Fibroblast of skin of scalp (primary cell): Measurements from ENCODE around the gene ZNF446.
"Not testable (repeated sequence)": the region's sequence is repeated elsewhere in the genome, so short reads cannot be mapped to it uniquely, and the experiment has no call there.

Experiments
- DNase-seq: peaks from one replicate; pipeline ENCODE4 v3.0.0-alpha.2; 2013

The ZNF446 gene

DNA sequence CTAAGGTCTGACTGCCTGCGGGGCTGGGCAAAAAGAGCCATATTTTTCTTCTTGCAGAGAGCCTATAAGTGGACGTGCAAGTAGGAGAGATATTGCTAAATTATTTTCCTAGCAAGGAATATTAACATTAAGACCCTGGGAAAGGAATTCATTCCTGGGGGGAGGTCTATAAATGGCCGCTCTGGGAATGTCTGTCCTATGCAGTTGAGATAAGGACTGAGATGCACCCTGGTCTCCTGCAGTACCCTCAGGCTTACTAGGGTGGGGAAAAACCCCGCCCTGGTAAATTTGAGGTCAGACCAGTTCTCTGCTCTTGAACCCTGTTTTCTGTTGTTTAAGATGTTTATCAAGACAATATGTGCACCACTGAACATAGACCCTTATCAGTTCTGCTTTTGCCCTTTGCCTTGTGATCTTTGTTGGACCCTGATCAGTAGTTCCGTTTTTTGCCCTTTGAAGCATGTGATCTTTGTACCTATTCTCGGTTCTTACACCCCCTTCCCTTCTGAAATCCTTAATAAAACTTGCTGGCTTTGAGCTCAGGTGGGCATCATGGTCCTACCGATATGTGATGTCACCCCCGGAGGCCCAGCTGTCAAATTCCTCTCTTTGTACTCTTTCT lies 31.6 kb downstream of the ZNF446 start:
- not testable (repeated sequence) for DNase-seq

DNA sequence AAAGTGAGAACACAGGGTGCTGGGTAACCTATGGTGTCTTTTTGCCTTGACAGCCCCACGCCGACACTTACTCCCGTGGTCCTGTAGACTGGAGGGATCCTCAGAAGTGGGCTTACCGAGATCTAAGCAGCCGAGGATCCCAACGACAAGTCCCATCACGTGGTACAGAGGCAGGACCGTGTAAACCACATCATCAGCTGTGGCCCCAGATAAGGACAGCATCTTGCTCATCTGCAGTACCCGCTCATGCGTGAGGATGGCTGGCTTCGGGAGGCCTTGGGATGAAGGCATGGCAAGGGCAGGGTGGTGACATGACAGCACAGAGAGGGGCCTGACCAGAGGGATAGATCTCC lies 33.6 kb downstream of the ZNF446 start:
- DNase-seq: no peak

DNA sequence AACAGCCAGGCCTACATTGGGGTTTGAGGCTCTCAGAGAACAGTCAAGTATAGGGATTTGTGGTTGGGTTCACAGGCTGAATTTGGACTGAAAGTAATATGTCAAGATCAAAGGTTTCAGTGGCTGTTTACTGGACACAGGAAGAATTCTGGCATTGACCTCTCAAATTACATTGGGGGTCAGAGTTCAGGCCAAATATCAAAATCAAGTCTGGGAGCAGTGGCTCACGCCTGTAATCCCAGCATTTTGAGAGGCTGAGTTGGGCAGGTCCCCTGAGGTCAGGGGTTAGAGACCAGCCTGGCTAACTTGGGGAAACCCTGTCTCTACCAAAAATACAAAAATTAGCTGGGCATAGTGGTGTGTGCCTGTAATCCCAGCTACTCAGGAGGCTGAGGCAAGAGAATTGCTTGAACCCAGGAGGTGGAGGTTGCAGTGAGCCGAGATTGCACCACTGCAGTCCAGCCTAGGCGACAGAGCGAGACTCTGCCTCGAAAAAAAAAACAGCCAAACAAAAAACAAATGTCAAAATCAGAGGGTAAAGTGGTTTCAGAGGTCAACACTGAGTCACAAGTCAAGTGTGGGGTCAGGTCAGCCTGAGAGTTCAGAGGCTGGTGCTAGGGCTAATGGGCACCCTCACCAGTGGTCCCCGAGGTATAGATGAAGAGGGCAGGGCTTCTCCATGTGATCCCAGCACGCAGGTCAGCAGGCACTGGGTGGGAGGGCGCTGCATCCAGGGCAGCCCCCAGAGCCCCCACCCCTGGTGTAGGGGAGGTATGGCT lies 34.1 kb downstream of the ZNF446 start:
- DNase-seq: no peak

DNA sequence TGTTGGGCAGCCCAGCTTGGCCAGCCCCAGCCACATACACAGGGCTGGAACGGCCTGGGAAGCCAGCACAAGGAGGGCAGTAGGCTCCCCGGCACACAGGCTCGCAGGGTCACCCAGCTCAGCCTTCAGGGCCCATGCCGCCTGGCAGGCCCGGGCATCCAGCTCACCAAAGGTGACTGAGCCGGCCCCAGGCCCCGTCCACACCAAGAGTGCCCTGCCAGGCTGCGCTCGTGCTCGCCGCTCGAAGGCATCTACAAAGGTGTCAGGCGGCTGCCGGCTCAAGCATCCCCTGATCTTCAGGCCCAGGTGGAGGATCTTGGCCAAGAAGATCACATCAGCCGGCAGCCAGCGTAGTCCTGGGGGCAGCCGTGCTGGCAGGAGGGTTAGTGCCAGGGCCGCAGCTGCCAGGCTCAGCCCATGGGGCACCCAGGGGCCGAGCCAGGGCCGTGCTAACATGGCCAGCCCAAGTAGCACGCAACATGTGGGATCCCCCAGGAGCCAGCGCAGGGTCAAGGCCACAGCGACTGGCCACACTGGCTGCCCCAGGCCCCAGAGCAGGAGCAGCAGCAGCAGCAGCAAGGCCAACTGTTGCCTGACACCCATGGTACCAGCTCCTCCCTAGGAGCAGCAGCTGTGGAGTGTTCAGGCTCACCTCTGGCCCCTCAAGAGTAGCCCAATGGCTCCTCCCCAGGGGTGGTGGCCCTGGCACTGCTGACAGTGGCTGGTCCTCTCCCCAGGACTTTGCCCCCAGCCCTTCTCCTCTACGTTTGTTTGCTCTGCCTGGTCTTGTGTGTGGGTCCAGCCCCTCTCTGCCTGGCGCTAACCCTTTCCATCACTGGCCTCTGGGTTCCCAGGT lies 35.4 kb downstream of the ZNF446 start, which contains the start of gene SLC27A5:
Gene SLC27A5 (minus strand): TSS at position 640 of the 856 bp plus-strand sequence. CDS start 37 bp downstream, at position 603.
- DNase-seq: no peak

DNA sequence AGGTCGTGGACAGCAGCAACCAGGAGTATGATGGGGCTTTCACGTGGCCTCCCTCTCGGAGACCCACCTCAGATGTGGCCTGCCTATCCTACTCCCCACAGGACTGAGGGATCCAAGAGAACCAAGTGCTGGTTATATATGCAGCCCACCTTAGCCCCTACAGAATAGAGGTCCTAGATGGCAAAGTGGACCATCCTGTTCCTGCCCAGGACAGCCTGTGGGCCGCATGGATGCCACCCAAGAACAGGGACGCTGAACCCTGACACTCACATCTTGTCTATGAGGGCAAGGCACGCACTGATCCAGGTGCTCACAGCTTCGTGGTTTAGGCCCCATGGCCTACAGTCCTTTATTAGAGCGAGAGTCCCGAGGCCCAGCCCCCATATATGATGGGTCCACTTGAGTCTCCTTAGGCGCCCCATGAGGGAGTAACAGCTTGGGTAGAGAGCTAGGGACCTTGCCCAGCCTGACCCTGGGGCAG lies 37.1 kb downstream of the ZNF446 start:
- DNase-seq: no peak

DNA sequence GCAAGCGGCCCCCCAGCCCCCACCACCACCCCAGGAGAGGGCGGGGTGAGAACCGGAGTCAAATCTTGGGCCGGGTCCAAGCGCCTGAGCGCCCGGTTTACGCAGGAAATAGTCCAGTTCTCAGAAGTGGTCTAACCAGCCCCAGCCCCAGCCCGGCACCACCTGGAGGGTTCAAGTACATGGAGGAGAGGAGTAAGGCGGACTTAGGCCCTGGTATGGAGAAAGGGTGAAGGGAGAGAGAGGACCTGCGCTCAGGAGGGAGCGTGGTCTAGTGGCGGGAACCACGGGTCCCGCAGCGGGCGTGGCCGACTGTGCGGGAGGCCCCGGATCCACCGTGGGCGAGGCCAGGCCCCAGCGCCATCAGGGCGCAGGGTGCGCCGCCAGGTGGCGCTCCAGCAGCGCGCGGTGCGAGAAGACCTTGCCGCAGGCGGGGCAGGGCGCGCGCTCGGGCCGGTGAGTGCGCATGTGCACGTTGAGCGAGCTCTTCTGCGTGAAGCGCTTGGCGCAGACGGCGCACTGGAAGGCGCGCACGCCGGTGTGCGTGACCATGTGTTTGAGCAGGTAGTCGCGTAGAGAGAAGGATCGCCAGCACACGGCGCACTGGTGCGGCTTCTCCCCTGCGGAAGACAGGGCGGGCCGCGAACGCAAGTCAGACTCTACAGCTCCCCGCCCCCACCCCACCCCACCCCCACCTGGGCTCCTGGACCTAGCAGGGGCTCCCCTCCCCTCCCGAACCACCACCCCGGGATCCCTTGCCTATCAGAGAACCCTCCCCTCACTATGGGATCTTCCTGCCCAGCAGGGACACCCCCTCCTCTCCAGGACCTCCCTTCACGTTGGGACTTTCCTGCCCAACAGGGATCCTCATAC lies 37.8 kb downstream of the ZNF446 start:
- DNase-seq: peak; percentile 87

DNA sequence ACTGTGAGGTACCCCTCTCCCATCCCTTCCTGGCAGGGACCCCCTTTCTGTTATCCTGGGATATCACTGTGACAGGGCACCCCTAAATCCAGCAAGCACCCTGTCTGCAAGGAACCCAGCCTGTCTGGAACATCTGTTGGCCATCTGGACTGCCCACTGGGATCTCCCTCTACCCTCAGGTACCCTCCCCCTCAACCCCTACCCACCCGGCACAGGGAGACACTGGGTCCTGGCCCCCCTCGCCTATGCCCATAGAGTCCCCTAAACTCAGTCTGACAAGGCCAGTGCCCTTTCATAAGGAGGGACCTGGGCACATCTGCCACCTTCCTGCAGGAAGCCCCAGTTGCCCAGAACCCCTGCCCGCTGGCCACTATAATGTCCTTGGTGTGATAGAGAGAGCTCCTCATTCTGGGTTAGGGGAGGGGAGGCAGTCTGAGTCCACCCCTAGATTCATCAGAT lies 38.4 kb downstream of the ZNF446 start:
- DNase-seq: no peak

DNA sequence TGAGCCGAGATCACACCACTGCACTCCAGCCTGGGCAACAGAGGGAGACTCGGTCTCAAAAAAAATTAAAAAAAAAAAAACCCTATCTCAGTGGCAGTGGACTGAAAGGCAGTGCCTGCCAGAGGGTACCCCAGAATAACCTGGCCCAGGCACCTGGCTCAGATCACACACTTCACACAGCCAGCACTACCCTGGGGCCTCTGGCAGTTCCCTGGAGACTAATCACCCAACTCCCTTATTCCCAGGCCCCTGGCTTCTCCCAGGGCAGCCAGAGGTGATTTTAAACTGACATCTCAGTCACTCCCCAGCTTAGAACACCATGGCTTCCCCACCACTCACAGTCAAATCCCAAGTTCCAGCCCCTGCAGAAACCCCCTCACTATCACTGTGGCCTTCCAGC lies 39.1 kb downstream of the ZNF446 start:
- no peak for DNase-seq

DNA sequence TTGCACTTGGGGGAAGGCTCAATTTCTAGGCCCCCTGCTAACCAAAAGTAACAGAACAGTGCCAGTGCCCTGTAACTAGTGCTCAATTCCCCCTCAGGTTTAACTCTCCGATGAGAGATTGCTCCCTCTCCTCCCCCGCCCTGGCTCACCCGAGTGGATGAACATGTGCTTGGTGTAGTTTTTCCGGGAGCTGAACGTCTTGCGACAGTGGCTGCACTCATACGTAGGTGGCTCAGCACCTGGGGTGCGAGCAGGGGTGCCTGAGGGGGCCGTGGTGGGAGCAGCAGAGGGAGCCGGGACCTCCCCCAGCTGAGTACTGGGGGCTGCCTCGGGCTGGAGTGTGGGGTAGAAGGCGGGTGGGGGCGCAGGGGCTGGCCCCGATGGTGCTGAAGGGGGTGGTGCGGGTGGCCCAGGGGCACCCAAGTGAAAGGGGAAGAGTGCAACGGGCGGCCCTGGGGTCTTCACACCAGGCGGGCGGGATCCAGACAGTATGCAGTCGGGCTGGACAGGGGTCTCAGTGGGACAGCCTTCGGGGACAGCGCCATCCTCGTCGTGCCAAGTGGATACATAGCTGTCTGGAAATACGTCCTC lies 40.2 kb downstream of the ZNF446 start:
- no peak for DNase-seq

DNA sequence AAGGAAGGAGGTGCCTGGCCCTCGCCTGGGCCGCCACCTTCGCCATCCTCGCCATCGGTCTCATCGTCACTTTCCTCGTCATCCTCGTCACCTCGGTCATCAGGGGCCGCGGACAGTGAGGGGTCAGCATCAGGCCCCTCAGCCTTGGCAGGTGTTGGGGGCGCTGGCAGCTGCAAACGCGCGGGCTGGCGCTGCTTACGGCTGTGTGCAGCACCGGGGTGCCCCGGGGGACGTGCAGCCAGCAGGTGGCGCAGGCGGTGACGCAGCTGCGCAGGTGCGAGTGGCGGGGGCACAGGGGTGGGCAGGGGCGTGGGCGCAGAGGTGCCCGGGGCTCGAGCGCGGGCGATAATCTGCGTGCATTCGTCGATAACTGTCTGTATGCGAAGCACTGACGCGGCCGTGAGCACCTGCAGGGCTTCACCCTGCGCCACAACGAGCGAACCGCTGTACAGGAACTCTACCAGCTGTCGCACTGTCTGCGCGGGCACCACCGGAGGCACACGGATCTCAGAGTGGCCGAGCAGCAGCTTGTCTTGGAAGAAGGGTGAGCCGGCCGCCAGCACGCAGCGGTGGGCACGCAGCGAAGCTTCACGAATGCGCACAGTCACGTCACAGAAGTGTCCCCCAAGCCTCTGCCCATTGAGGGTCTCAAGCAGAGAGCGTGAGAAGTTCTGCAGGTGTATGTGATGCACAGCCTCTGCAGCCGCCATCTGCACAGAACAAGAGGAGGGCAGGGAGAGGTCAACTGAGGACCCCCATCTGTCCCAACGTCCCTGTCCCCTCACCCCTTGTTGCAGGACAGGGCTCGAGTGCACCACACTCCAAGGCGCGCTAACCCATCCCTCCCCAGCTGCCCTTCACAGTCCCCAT lies 41.0 kb downstream of the ZNF446 start:
- DNase-seq: no peak

DNA sequence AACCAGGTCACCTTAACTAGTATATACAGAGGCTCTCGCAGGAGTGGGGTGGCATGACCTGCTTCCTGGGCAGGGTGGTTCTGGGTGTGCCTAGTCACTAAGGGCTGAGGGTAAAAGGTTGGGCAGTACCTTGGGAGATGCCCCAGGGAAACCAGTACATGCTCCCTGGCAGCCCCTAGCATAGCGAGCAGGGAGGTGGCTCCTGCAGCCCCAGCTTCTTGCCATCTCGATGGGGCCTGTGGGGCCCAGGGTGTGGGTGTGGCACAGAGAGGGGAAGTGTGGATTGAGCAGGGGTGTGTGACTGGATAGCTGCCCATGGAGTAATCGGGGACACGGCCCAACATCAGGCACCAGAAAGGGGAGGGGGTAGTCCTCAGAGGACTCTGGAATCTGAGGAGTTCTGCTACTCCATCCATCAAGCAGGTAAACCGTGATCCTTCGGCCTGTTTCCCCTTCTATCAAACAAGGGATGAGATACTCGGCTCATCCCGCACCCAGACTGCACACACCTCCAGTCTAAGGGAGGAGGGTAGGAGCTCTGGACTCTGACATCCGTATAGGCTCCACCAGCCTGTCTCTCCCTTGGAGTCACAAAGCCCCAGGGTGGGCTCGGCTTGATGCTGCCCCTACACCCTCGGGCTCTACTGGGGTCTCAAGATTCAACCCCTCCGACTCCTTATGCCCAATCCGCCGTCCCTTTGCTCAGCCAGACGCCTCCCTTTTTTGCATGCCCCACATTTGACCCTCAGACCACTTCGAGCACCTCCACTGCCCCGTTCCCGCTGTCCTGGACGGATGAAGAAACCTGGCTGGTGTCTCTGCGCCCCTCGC lies 42.3 kb downstream of the ZNF446 start:
- no peak for DNase-seq

DNA sequence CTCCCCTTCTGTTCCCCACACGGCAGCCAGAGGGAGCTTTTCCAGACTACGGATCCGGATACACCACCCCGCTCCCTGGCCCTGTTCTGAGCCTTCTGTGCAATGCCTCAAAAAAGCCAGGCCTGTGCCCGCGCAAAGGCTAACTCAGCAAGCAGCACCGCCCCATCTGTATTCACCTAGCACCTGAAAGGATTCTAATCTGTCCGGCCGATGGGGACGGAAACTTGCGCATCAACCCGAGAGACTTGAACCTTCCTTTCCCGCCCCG lies 42.9 kb downstream of the ZNF446 start:
- DNase-seq: peak; percentile 79

DNA sequence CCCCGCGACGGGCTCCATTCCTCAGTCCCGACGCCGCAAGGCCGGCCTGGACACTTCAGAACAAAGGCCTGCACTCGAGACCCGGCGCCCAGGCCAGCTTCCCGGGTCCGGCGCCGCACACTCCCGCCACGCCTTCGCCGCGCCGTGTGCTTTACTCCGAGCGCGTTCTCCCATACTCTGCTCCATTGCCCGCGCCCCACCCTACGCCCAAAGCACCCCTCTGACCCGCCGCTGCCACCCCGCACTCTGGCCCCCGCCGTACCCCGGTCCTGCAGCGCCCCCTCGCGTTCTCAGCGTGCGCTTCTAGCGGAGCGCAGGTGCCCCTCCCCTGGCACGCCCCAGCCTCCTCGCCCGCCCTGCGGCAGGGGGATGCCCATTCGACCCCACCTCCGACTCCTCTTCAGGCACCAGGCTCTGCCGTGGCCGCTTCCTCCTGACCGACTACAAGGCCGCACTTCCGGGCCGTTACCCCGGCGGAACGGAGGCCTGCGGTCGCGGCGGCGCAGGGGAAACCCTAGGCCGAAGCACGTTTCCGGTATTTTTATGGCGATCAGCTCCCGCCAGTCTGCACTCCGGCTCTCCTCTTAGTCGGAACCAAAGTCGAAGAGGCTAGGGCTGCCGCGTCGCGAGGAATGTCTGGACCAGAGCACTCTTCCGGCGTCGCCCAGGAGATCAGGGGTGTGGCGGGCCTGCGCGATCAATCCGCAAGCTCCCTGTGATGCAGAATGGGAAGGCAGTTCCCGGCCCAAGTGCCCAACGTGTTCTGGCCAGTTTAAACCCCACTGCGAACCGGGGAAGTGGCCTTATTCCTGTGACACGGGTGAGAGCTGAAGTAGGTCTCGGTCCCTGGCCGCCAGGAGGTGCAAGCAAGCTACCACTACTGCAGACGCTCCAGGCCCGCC lies 43.5 kb downstream of the ZNF446 start, which contains the start of gene ZBTB45:
Gene ZBTB45 (minus strand): TSS at position 456 of the 902 bp plus-strand sequence. CDS start 2,137 bp downstream, outside the sequence.
- DNase-seq: peak; percentile 98

DNA sequence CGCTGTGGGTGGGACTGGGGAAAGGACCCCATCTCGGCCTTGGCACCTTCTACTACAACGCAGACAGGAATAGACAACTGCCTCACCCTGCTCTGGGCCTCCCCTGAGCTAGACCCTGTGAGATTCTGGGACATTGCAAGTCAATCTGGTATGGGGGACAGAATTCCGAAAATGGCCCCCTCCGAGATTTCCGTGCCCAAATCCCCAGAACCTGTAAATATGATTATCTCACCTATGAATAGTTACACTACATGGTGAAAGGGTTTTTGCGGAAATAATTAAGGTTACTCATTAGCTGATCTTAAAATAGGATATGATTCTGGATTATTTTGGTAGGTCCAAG lies 44.1 kb downstream of the ZNF446 start:
- no peak for DNase-seq

DNA sequence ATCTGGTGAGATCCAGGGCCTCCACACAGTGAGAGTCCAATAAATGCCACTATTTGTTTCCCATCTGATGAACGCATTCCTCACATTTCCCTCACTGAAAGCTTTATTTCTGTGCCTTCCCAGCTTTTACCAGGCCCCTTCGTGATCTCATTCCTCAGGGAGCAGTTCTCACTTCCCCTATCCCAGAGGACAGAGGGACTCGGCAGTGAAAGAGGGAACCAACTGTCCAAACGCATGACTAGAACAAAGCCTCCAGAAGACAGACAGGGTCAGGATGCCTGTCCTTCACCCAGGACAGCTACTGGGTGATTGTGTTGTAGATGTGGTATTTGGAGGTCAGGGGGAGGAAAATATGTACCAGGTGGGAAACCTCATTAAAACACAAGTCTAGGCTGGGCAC lies 45.5 kb downstream of the ZNF446 start:
- DNase-seq: no peak

DNA sequence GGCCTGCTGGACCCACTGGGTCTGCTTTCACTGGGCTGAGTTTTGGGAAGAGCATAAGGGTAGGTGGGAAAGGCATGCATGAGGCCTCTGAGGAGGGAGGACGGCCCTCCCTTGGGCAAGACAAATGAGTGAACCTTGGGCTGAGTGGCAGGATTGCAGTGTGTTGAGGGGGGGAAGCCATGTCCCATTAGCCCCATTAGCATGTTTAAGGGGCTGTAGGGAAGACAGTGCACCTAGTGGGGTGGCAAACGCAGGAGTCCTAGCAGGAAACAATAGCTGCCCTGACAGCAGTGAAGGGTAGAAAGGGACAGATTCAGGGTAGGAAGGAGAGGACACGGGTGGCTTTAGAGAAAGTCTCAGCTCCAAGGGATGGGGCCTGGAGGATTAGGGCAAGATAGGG lies 46.6 kb downstream of the ZNF446 start:
- DNase-seq: no peak

DNA sequence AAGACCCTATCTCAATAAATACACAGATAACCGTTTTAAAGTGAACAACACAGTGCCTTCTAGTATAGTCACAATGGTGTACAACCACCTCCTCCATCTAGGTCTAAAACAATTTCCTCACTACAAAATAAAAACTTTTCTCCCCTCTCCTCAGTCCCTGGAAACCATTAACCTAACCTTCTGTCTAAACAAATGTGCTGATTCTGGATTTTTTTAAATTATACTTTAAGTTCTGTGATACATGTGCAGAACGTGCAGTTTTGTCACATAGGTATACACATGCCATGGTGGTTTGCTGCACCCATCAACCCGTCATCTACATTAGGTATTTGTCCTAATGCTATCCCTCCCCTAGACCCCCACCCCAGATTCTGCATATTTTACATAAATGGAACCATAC lies 53.3 kb downstream of the ZNF446 start:
- no peak for DNase-seq
